Left colon (tissue), 2 donors: ENCODE data around the gene MCU. TPM values are rescaled to one million over a fixed set of nuclear protein-coding genes. Genes with fewer than 3 reads are reported as not detected.

Experiments used
- ATAC-seq: fragments of 200-7000 bp; cut with Tn5 transposase; one replicate; pipeline ENCODE4 v1.9.1; 2020; ENCODE audit warnings: mild to moderate bottlenecking, moderate library complexity
- DNase-seq, 2 donors: peaks; one replicate each; pipeline ENCODE4 v3.0.0-alpha.2; 2020
- intact Hi-C, 2 donors: fragments of 100-400 bp; cut with DNase I in 1 of 2; cut with micrococcal nuclease in 1 of 2; formaldehyde crosslinking; loops; one replicate each; pipeline versions ENCODE4 v1.11.2 to v1.14.0; 2022; cut with DNase I, micrococcal nuclease
- total RNA-seq, 2 donors: library from RNA; stranded (reverse); fragmentation: NEBNext Ultra II Directional; extraction: Animal tissue kit (Norgen Biotek cat#: 25700); gene quantifications; one replicate each; pipeline ENCODE4 v1.2.1, GENCODE V29; 2021
- donor health status: DM: no; HTN: no; CAD: no.
- donor health status: DM: yes; HTN: yes; CAD: no.

MCU gene
- total RNA-seq, 2 donors from 2014 or later: 84.6 to 106 TPM

DNA sequence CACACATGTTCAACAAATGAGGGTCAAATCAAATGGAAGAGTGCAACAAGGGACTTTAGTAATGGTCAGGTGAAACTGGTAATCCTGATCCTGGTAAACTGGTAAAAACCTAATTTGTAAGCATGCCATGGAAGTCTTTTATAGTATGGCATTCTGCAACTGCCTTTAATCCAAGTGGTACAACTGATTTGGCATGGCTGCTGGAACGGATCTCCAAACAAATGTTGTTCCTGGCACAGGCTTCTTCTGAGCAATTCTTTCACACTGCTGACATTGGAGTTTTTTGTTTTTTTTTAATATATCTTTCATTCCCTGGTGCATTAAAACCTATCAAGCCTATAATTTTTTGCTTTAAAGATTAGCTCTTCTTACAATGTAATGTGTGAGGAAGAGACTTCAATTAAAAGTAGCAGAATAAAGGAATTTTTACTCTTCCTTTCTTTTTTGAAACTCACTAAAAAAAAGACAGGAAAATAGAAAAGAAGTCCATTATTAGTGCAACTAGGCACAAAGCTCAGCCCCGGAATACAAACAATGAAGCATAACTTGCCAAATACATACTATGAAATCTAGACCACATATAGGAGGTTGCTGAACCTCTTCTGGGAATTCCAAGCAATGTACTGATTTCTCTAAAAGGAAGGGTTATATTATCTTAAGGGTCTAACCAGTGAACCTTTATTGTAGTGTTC lies 122.3 kb downstream of the MCU start:
- ATAC-seq: no peak
- DNase-seq: no peak
- intact Hi-C loops: no loop called here

DNA sequence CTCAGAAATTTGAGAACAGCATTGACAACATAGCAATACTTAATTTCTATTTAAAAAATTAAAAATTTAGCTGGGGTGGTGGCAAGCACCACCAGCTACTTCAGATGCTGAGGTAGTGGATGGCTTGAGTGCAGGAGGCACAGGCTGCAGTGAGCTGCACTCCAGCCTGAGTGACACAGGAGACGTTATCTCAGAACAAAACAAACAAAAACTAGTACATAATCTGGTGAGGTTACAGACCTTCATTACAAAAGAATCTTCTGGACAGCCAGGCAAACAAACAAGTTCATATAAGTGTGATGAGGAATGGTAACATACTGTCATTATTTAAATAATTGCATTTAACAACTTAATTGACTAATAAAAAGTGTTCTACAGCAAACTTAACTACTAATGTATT lies 124.6 kb downstream of the MCU start:
- DNase-seq (no peak), ATAC-seq (no peak)
- intact Hi-C loops: no loop called here

DNA sequence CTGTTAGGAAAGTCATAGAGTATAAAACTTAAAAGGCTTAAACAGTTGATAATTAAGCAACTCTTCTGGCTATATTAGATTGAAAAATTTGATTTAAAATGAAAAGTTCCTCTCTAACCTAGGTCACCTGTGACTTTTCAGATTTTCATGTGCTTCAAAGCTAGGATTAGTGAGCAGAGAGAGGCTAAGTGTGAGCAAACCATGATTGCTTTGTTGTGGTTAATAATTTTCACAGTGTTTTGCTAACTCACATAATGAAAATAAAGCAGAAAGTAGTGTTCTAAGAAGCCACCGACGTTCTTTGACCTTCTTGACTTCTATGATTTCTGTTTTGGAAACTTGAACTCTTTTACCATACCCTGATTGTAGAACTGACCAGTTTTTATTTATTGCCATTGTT lies 126.1 kb downstream of the MCU start:
- DNase-seq (no peak), ATAC-seq (no peak)
- intact Hi-C loops: no loop called here

DNA sequence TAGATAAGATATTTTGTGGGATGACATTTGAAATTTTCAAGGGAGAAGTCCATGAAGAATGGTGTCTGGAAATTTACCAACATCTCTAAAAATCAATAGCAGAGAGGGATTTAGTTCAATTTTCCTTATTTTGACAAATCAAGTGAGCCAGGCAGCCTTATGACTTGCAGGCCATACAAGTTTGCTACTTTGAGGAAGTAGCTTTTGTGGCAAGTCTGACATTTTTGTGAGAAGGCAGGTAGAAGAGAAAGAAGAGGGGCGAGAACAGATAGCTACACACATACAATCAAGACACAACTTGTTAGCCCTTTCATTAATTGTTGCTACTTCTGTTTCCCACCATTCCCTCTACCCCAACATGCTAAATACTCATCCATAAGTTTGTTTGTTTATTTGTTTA lies 127.1 kb downstream of the MCU start:
- intact Hi-C loops: no loop called here
- no peak for ATAC-seq
- DNase-seq: no peak

DNA sequence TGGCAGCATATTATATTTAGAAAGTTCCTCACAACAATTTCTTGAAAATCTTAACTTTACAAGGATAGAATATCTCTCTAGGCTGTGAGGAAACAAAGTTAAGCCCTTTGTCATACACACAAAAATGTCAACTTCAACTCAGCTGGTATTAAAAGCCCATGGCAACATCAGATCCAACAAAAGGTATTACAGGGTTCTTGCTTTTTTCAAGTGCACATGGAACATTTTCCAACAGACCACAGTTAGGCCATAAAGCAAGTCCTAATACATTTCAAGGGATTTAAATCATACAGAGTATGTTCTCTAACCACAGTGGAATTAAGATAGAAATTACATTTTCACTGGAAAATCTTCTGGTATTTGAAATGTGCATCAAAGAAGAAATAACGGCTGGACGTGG lies 129.7 kb downstream of the MCU start:
- ATAC-seq (no peak), DNase-seq (no peak)
- intact Hi-C loops: no loop called here

DNA sequence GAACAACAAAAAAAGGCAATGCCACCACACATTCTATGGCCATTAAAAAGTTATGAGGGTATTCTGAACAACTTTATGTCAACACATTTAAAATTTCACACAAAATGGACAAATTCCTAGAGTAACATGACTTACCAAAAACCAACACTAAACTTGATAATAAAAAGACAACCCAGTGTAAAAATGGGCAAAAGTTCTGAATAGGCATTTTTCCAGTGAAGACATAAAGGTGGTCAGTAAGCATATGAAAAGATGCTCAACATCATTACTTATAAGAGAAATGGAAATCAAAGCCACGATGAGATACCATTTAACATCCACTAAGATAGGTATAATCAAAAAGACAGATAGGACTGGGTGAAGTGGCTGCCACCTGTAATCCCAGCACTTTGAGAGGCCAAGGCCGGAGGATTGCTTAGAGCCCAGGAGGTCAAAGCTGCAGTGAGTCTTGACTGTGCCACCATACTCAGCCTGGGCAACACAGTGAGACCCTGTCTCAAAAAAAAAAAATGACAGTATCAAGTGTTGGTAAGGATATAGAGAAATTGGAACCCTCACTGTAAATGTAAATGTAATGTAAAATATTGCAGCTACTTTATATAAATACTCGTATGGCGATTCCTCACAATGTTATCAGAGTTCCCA lies 130.5 kb downstream of the MCU start:
- DNase-seq (no peak), ATAC-seq (no peak)
- intact Hi-C loops: no loop called here

DNA sequence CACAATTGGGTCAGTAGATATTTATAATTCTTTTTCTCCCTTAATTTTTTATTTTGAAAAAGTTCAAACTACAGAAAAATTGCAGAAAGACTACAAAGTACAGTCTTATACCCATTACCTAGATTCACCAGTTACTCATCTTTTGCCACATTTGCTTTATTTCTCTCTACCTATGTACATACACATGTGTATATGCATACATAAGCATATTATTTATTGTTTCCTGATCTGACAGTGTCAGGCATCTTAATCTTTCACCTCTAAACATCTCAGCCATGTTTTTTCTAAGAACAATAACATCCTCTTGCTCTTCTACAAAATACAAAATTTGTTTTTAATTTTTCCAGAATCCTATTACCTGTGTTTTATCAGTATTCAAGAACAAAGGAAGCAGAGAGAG lies 133.2 kb downstream of the MCU start:
- ATAC-seq (no peak), DNase-seq (no peak)
- intact Hi-C loops: no loop called here

DNA sequence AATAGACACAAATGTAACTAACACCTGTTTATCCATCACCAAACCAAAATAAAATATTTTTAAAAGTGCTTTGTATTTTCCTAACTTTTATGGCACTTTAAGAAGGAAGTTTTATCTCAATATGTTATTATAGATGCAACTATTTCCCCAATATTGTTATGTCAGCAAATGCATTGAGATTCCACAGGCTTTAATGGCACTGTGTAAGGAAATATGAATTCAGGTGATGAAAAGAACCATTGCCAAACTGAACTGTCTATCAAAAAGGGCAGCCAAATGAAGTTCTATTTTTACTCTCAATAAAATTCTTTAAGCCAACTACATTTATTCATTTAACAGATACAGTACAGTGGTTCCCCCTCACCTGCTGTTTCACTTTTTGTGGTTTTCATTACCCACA lies 134.4 kb downstream of the MCU start:
- ATAC-seq (no peak), DNase-seq (no peak)
- intact Hi-C loops: no loop called here

DNA sequence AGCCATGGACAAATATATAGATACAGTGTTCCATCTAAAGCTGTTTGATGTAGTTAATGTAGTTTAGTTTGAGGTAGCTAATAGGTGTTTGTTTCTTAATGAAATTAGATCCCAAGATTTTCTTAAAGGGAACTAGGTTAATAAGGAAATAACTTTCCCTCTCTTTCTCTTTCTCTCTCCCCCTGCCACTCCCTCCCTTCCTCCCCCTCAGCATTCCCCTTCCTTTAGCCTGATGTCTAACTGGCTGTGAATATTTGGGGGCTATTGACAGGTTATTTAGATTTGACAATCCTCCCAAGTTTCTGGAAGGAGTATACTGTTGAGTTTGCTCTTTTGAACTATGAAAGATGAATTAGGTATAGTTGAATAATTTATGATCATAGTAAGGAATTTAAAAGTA lies 136.4 kb downstream of the MCU start:
- intact Hi-C loops: no loop called here
- ATAC-seq (no peak), DNase-seq (no peak)

DNA sequence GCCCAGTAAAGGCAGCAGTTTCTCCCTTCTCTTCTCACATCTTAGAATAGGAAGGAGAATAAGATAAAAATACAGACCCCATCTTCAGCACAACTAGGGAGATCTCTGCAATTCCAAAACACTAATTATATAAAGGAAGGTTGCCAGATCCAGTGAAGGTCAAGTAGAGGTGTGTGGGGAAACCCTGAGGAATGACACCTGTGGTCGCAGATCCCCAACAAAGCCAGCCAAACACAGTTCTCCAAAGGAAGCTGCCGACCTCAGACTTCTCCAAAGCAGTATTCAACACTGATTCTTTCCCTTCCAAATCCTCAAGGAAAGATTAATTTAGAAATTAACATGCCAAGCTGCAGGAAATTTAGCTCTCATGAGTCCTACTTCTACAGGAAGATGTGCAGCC lies 138.7 kb downstream of the MCU start:
- no peak for ATAC-seq
- no peak for DNase-seq
- intact Hi-C loops: loop anchor here in 1 of 2 donors (5.0 to 10.0 kb wide), 2 partner anchors 138 to 466 kb away; partner anchors contain the start of gene MCU

DNA sequence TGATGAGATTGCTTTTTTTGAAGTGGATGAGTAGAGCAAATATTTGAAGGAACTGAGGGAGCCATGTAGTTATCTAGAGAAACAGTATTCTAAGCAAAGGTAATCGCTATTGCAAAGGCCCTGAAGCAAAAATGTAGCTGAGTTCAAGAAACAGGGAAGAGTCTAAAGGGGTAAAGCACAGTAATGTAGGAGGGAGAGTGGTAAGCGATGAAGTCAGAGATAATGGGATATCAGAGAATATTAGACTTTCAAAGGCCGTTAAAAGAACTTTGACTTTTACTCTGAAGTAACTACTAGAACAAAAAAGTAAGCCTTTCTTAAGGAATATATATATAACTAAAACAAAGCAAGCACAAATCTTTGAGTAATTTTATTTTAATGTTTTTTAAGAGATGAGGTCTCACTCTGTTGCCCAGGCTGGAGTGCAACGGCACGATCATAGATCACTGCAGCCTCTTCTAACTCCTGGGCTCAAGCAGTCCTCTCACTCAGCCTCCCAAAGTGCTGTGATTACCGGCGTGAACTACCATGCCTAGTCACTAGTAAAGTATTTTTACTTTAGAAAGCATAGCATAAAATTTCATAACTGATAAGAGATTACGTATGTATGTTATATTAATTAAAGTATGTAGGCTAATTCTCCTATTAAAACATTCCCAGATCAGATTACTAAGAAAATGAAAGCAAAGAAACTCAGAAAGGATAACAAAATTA lies 139.9 kb downstream of the MCU start:
- DNase-seq (no peak), ATAC-seq (no peak)

DNA sequence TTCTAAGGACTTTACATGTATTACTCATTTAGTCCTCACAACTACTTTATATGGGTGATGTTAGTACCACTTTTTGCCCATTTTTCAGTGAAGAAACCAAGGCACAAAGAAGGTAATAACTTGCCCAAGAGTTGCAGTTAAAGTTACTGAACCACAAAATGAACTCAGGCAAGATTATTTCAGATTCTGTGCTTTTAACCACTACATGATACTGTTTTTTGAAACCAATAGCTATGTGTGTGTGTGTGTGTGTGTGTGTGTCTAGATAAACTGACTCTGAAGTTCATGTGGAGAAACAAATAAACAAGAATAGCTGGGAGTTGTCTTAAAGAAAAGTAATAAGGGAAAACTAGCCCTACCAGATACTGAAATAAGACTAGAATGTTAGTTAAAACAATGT lies 140.8 kb downstream of the MCU start:
- intact Hi-C loops: loop anchor here in 1 of 2 donors (5.0 to 10.0 kb wide), 2 partner anchors 140 to 468 kb away; partner anchors contain the start of gene MCU
- ATAC-seq: no peak

More for the DNA sequence above, 139.9 kb downstream of the MCU start:
- intact Hi-C loops: loop anchor here in 1 of 2 donors (5.0 to 10.0 kb wide), 2 partner anchors 140 to 467 kb away; partner anchors contain the start of gene MCU

DNA sequence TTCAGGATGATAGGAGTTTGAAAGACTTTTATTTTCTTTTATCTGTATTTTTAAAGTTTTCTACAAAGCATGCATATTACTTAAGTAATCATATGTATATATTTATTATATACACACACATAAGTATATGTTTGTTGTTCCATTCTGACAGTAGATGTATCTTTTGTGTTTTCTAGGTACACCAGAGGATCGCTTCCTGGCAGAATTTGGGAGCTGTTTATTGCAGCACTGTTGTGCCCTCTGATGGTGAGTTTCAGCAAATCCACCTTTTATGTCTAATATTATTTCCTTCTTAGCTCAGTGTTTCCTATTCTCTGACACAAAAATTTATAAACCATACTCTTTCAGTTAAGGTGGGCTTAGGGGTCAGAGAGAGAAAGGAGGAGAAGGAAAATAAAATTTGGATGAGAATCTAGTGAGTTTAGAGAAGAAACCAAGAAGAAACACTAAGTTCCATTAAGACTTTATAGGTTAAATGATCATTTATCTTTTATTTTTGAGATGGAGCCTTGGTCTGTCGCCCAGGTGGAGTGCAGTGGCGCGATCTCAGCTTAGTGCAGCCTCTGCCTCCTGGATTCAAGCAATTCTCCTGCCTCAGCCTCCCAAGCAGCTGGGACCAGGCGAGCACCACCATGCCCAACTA lies 142.4 kb downstream of the MCU start:
- intact Hi-C loops: loop anchor here in 1 of 2 donors (5.0 to 10.0 kb wide), 2 partner anchors 142 to 470 kb away; partner anchors contain the start of gene MCU
- peak; percentile 30 for ATAC-seq
- peak in 1 of 2 donors; percentile 12 for DNase-seq

More for the DNA sequence above, 140.8 kb downstream of the MCU start:
- no peak for DNase-seq

DNA sequence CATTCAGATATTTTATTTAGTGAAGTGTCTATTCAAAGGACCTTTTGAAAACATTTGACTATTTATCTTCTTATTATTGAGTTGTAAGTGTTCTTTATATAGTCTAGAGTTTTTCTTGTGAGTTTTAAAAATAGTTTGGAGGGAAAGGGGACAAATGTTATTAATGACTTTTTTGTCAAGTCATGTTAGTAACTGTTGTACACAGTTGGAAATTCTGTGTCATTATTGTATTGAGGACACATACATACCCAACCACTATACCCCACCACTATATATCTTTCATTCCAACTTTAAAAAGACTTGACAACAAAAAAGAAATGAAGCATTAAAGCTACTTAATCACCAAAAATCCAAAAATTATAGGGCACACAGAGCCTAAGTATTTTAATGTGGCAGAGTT lies 148.4 kb downstream of the MCU start:
- intact Hi-C loops: no loop called here
- DNase-seq (no peak), ATAC-seq (no peak)

DNA sequence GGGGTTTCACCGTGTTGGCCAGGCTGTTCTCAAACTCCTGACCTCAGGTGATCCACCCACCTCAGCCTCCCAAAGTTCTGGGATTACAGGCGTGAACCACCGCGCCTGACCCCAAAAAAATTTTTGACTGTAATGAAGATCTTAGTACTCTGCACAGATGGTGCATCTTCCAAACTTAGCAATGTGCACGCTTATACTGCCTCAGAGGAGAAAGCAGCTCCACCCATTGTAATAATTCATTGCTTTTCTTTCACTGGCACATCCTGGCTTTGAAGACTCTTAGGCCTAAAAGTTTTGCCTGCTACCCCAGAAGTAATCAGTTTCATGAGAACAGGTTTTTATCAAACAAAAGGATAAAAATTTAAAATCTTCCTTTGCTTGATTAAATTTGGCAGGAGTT lies 149.5 kb downstream of the MCU start:
- intact Hi-C loops: no loop called here
- no peak for DNase-seq
- no peak for ATAC-seq

DNA sequence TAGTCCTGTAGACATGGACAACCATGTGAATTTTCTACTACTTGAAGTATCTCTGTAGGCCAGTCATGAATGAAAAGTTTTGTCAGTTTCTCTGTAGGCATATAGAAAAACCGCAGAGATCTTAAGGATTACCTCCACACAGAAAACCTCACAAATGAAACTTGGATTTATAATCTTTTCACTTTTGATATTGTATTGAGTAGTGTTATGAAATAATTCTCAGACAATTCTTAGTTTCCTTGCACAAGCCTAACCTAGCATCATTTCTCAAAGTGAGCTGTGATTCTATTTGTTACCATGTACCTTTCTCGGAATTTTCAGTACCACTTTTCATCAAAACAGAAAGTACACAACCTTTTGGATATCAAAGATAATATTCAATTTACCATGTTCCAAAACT lies 150.2 kb downstream of the MCU start:
- intact Hi-C loops: no loop called here
- DNase-seq: no peak
- no peak for ATAC-seq

DNA sequence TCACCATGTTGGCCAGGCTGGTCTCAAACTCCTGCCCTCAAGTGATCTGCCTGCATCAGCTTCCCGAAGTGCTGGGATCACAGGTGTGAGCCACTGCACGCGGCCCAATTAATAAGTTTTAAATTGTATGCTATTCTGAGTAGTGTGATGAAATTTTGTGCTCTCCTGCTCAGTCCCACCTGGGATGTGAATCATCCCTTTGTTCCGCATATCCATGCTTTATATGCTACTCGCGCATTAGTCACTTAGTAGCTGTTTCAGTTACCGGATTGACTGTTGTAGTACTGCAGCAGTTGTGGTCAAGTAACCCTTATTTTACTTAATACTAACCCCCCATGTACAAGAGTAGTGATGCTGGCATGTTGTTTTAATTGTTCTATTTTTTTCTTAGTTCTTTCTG lies 154.3 kb downstream of the MCU start:
- intact Hi-C loops: no loop called here
- ATAC-seq (no peak), DNase-seq (no peak)

DNA sequence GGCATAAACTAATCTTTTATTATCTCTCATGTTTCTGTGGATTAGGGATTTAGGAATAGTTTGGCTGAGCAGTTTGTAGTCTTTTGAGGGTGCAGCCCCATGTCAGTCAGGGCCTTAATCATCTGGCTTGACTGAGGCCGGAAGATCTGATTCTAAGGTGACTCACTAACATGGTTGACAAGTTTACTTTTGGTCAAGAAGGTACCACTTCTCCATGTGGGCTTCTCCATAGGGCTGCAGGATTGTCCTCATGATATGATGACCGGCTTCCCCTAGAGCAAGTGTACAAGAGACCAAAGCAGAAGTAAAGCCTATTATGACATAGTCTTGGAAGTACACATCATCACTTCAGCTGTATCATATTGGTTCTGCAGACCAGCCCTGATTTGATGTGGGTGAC lies 155.7 kb downstream of the MCU start:
- no peak for ATAC-seq
- no peak for DNase-seq
- intact Hi-C loops: no loop called here

DNA sequence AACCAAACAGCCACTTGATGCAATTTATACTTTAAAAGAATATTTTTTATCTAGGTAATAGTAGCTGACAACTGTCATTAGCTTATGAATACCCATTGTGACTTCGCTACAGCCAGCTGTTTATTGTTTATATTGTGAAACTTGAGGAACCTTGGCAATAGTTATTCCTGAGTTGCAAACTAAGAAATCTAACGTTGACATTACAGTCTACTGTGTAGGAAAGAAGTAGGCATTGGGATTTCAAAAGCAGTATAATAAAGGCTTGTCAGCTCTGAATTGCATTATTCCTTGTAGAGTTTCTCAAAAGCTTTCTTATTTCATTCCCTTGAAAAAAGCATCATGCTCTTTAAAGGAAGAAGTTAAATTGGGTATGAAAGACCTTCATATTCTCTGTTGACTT lies 158.9 kb downstream of the MCU start:
- intact Hi-C loops: no loop called here
- ATAC-seq: no peak
- no peak for DNase-seq
